Body of pancreas (tissue), 4 donors: Measurements from ENCODE around the gene STRA6.

Experiments used
- CTCF ChIP-seq, 7 experiments: fragments of 450-650 bp in 4 of 7; fragments of 200-600 bp in 3 of 7; sonication (generic) in 3 of 7; IDR thresholded peaks; one replicate each; pipeline ENCODE4 v1.5.1; 2016 to 2019; ENCODE audit warnings: antibody characterized with exemption in 7 of 7
- POLR2A ChIP-seq, 3 donors: fragments of 450-650 bp; IDR thresholded peaks; one replicate each; pipeline ENCODE4 v1.6.1; 2016; ENCODE audit warnings: antibody characterized with exemption in 3 of 3, mild to moderate bottlenecking in 2 of 3

DNA sequence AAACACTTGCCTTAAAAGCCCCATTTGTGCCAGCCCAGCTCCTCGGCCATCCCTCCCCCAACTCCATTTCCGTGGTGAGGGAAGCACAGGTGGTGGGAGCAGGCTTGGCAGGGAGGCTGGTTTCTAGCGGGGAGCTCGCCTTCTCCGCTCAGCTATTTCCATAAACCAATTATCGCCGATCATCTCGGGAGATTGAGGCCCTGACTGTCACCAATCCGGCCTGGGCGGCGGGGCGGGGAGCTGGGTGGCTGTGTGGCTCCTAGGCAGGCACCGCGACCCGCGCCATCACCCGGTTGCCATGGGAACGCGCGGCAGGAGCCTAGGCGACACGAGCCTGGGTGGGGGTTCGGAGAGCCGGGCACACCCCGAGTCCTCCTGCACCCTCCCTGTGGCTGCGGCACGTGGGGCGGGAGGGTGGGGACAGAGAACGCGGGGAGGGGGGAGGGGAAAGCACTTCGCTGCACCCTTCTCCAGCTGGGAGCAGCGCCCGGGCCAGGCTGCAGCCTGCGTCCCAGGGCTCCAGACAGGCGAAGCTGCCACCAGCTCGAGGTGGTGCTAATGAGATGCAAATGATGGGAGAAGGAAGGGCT is 42.9 kb upstream of the STRA6 start:
- TF ChIP-seq CTCF (IDR thresholded peaks at IDR 0.05) (no peak), POLR2A (IDR thresholded peaks at IDR 0.05) (no peak)
